Gastrocnemius medialis (tissue), 4 donors: ENCODE measurements around the gene TPO.

Source experiments
- CTCF ChIP-seq, 5 experiments: fragments of 450-650 bp in 3 of 5; fragments of 200-600 bp in 2 of 5; sonication (generic) in 2 of 5; IDR thresholded peaks in 4 of 5; conservative IDR thresholded peaks in 1 of 5; 1 replicate in 4 of 5; 2 replicates in 1 of 5; pipeline ENCODE4 v1.5.1; 2016 to 2019; ENCODE audit warnings: antibody characterized with exemption in 5 of 5, mild to moderate bottlenecking in 3 of 5, moderate library complexity in 3 of 5
- POLR2A ChIP-seq, 2 donors: fragments of 450-650 bp; IDR thresholded peaks; one replicate each; pipeline ENCODE4 v1.6.1; 2017; ENCODE audit warnings: antibody characterized with exemption in 2 of 2, mild to moderate bottlenecking in 2 of 2, moderate library complexity in 2 of 2

GRCh38 chr2:1414121-1414520 is 858 bp downstream of the TPO start:
- TF ChIP-seq POLR2A (IDR thresholded peaks at IDR 0.05) (no peak), CTCF (IDR thresholded peaks at IDR 0.05 in 4 of 5, conservative IDR thresholded peaks at IDR 0.05 in 1 of 5) (no peak)
